NT2/D1 (cell line): ENCODE results near the gene ZSCAN10.
"Not testable (repeated sequence)": the region's sequence is repeated elsewhere in the genome, so short reads cannot be mapped to it uniquely, and the experiment has no call there.

ENCODE experiments used
- DNase-seq: peaks from one replicate; pipeline ENCODE4 v3.0.0-alpha.2; 2011; ENCODE audit warnings: low read depth, low spot score
- H3K27me3 ChIP-seq: 2 replicates; pipeline ENCODE4 v1.6.0; 2011; ENCODE audit warnings: mild to moderate bottlenecking; ENCODE audit not compliant: insufficient read length, insufficient read depth
- H3K36me3 ChIP-seq: 2 replicates; pipeline ENCODE4 v1.6.1; 2011; ENCODE audit warnings: mild to moderate bottlenecking, low read length, mixed read lengths; ENCODE audit not compliant: insufficient read depth, insufficient read length
- H3K4me1 ChIP-seq: 2 replicates; pipeline ENCODE4 v1.5.1; 2011; ENCODE audit not compliant: insufficient read depth, insufficient read length
- H3K4me3 ChIP-seq: 2 replicates; pipeline ENCODE4 v1.5.1; 2011; ENCODE audit warnings: low read depth; ENCODE audit not compliant: insufficient read length
- H3K9ac ChIP-seq: 2 replicates; pipeline ENCODE4 v1.6.0; 2011; ENCODE audit warnings: low read depth; ENCODE audit not compliant: insufficient read length
- H3K9me3 ChIP-seq: 2 replicates; pipeline ENCODE4 v1.5.1; 2011; ENCODE audit warnings: mild to moderate bottlenecking, low read length; ENCODE audit not compliant: insufficient read depth
- SUZ12 ChIP-seq: IDR thresholded peaks from 2 replicates; pipeline ENCODE4 v1.6.1; 2011; ENCODE audit not compliant: insufficient read length, insufficient read depth; ENCODE audit errors: extremely low read depth
- YY1 ChIP-seq: IDR thresholded peaks from 2 replicates; pipeline ENCODE4 v1.6.1; 2011; ENCODE audit not compliant: insufficient read length, insufficient read depth
- ZNF274 ChIP-seq: IDR thresholded peaks from 2 replicates; pipeline ENCODE4 v1.6.1; 2011; ENCODE audit warnings: mild to moderate bottlenecking, low read depth, low read length

Gene ZSCAN10

GRCh38 chr16:3076577-3076976, 22.5 kb downstream of the ZSCAN10 start:
- TF ChIP-seq ZNF274 (no peak), SUZ12 (no peak), YY1 (no peak)
- Histone ChIP-seq H3K27me3 (peaks cover 6% of the 10 kb centered on the region), H3K4me1 (peaks cover 12% of the 10 kb centered on the region), H3K9me3 (0 out of 2 replicates have a peak, but pooled peaks cover 4% of the 10 kb centered on the region), H3K36me3 (no peaks in the 10 kb centered on the region), H3K4me3 (no peak overlapping the region), H3K9ac (no peak overlapping the region)
- DNase-seq = no peak

GRCh38 chr16:3075946-3076345, 23.1 kb downstream of the ZSCAN10 start:
- not testable (repeated sequence) for H3K27me3 ChIP-seq, H3K4me3 ChIP-seq, H3K9ac ChIP-seq, DNase-seq, H3K36me3 ChIP-seq, H3K9me3 ChIP-seq
- H3K4me1 ChIP-seq = peaks cover 12% of the 10 kb centered on the region

GRCh38 chr16:3075523-3075915, 23.6 kb downstream of the ZSCAN10 start:
- DNase-seq = no peak
- H3K4me3 ChIP-seq = no peak overlapping the region
- TF ChIP-seq ZNF274 (no peak), SUZ12 (no peak), YY1 (no peak)
- peaks cover 12% of the 10 kb centered on the region for H3K4me1 ChIP-seq
- no peaks in the 10 kb centered on the region for H3K9me3 ChIP-seq
- peaks cover 6% of the 10 kb centered on the region for H3K27me3 ChIP-seq
- no peaks in the 10 kb centered on the region for H3K36me3 ChIP-seq
- no peak overlapping the region for H3K9ac ChIP-seq

GRCh38 chr16:3074860-3075522, 24.1 kb downstream of the ZSCAN10 start:
- peaks cover 12% of the 10 kb centered on the region for H3K4me1 ChIP-seq
- no peaks in the 10 kb centered on the region for H3K9me3 ChIP-seq
- H3K36me3 ChIP-seq = no peaks in the 10 kb centered on the region
- no peak overlapping the region for H3K4me3 ChIP-seq
- H3K9ac ChIP-seq = no peak overlapping the region
- H3K27me3 ChIP-seq = peaks cover 6% of the 10 kb centered on the region
- no peak for DNase-seq
- TF ChIP-seq SUZ12 (no peak), YY1 (no peak), ZNF274 (no peak)

- Histone ChIP-seq H3K27me3 (peaks cover 6% of the 10 kb centered on the region), H3K4me3 (no peak overlapping the region), H3K4me1 (peaks cover 12% of the 10 kb centered on the region), H3K9me3 (no peaks in the 10 kb centered on the region), H3K9ac (no peak overlapping the region), H3K36me3 (peaks cover 6% of the 10 kb centered on the region)
- TF ChIP-seq SUZ12 (no peak), ZNF274 (no peak), YY1 (no peak)
- no peak for DNase-seq
Observed at GRCh38 chr16:3073448-3073847, 25.6 kb downstream of the ZSCAN10 start.

- peaks cover 13% of the 10 kb centered on the region for H3K36me3 ChIP-seq
- H3K27me3 ChIP-seq, H3K4me3 ChIP-seq, H3K9me3 ChIP-seq, H3K9ac ChIP-seq, DNase-seq: not testable (repeated sequence)
- H3K4me1 ChIP-seq = peaks cover 12% of the 10 kb centered on the region
Observed at GRCh38 chr16:3072576-3073263, 26.4 kb downstream of the ZSCAN10 start.

- not testable (repeated sequence) for DNase-seq, H3K9ac ChIP-seq, H3K9me3 ChIP-seq, H3K27me3 ChIP-seq, H3K4me3 ChIP-seq
- Histone ChIP-seq H3K4me1 (peaks cover 12% of the 10 kb centered on the region), H3K36me3 (peaks cover 18% of the 10 kb centered on the region)
Observed at GRCh38 chr16:3072148-3072547, 26.9 kb downstream of the ZSCAN10 start.

GRCh38 chr16:3071655-3072054, 27.4 kb downstream of the ZSCAN10 start:
- Histone ChIP-seq H3K4me1 (peaks cover 11% of the 10 kb centered on the region), H3K9me3 (no peaks in the 10 kb centered on the region), H3K36me3 (peaks cover 20% of the 10 kb centered on the region), H3K4me3 (no peak overlapping the region), H3K9ac (no peak overlapping the region), H3K27me3 (peaks cover 6% of the 10 kb centered on the region)
- TF ChIP-seq YY1 = no peak
- TF ChIP-seq SUZ12 = no peak
- TF ChIP-seq ZNF274 = no peak
- DNase-seq = no peak
